ENCODE results near the gene KCNJ3. TPM values are rescaled to one million over a fixed set of nuclear protein-coding genes. Genes with fewer than 3 reads are reported as not detected.

Gene KCNJ3
- polyA plus RNA-seq, 2 of the 4 experiments (the other 2 are of a cell fraction) = not detected

GRCh38 chr2:154693741-154694340, 4.7 kb upstream of the KCNJ3 start:
- 45% methylated on average over 3 of the region's 3 CpGs for WGBS (ENCODE audit: missing lambda C conversion rate)
- no peaks in the 10 kb centered on the region for H3K4me1 ChIP-seq
- DNase-seq (ENCODE audit: low read depth in 1 of 2, low spot score in 1 of 2) = no peak
- no peak overlapping the region for H3K27ac ChIP-seq
- H3K4me3 ChIP-seq = no peak overlapping the region
- H3K4me2 ChIP-seq = no peak overlapping the region
- TF ChIP-seq CBX2 (IDR thresholded peaks at IDR 0.05; ENCODE audit: borderline replicate concordance, low read depth) (no peak), FOSL2 (IDR thresholded peaks at IDR 0.05) (no peak), FOSL2 (CRISPR knock-in tag; IDR thresholded peaks at IDR 0.05) (no peak), USF2 (IDR thresholded peaks at IDR 0.05) (no peak), RFX5 (IDR thresholded peaks at IDR 0.05) (no peak), MAZ (IDR thresholded peaks at IDR 0.05; ENCODE audit: borderline replicate concordance, low read depth, low read length) (no peak), JUNB (IDR thresholded peaks at IDR 0.05) (no peak), SMC3 (IDR thresholded peaks at IDR 0.05) (no peak), BHLHE40 (IDR thresholded peaks at IDR 0.05; ENCODE audit: low read depth, low read length) (no peak), EHMT2 (IDR thresholded peaks at IDR 0.05; ENCODE audit: low read depth) (no peak), REST (IDR thresholded peaks at IDR 0.05) (no peak), TP53 (CRISPR knock-in tag; IDR thresholded peaks at IDR 0.05) (no peak)
- TF ChIP-seq, protein P1, sequence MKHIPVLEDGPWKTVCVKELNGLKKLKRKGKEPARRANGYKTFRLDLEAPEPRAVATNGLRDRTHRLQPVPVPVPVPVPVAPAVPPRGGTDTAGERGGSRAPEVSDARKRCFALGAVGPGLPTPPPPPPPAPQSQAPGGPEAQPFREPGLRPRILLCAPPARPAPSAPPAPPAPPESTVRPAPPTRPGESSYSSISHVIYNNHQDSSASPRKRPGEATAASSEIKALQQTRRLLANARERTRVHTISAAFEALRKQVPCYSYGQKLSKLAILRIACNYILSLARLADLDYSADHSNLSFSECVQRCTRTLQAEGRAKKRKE (CRISPR knock-in tag; IDR thresholded peaks at IDR 0.05; ENCODE audit: low read depth) = no peak
- TF ChIP-seq, protein P2, sequence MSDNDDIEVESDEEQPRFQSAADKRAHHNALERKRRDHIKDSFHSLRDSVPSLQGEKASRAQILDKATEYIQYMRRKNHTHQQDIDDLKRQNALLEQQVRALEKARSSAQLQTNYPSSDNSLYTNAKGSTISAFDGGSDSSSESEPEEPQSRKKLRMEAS (IDR thresholded peaks at IDR 0.05) = no peak
- no peaks in the 10 kb centered on the region for H3K9me3 ChIP-seq
- POLR2A ChIA-PET = no interaction called here
- ATAC-seq = no peak
- CTCF ChIA-PET = no interaction called here
- FAIRE-seq = no peak

DNA sequence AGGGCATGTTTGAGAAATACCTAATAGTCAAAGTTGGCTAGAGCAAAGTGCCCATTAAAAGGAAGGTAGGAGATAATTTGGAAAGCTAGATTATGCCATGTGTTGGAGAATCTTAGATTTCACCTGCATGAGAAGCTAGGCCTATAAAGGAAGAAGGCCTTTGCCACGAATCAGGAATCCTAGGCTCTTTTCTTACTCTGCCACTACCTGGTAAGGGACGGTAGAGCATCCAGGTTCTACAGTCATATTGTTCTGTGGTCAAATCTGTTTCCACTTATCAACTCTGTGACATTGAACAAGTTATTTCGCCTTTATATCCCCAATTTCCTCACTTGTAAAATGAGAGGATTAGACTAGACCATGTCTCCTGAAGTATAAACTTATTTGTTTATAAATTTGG, 3.6 kb upstream of the KCNJ3 start:
- Histone ChIP-seq H3K4me3 (no peak overlapping the region), H3K27ac (no peak overlapping the region), H3K9me3 (no peaks in the 10 kb centered on the region), H3K4me2 (no peak overlapping the region), H3K4me1 (no peaks in the 10 kb centered on the region)
- FAIRE-seq = no peak
- CTCF ChIA-PET = no interaction called here
- 50% methylated on average over 3 of the region's 3 CpGs for WGBS (ENCODE audit: missing lambda C conversion rate)
- DNase-seq (ENCODE audit: low read depth in 1 of 2, low spot score in 1 of 2) = no peak
- TF ChIP-seq HOXA7 (CRISPR knock-in tag; IDR thresholded peaks at IDR 0.05) (no peak), RARB (CRISPR knock-in tag; IDR thresholded peaks at IDR 0.05) (no peak), HDAC2 (IDR thresholded peaks at IDR 0.05) (no peak), RCOR1 (IDR thresholded peaks at IDR 0.05; ENCODE audit: low read depth, low read length) (no peak), FOXS1 (CRISPR knock-in tag; IDR thresholded peaks at IDR 0.05) (no peak), EHMT2 (IDR thresholded peaks at IDR 0.05; ENCODE audit: low read depth) (no peak), CEBPB (IDR thresholded peaks at IDR 0.05) (no peak), SMC3 (IDR thresholded peaks at IDR 0.05) (no peak), EP300 (IDR thresholded peaks at IDR 0.05) (no peak), CBX2 (IDR thresholded peaks at IDR 0.05; ENCODE audit: borderline replicate concordance, low read depth) (no peak), CBX8 (IDR thresholded peaks at IDR 0.05) (no peak), HOXB13 (CRISPR knock-in tag; IDR thresholded peaks at IDR 0.05; ENCODE audit: low read depth) (no peak)
- TF ChIP-seq, protein P3, sequence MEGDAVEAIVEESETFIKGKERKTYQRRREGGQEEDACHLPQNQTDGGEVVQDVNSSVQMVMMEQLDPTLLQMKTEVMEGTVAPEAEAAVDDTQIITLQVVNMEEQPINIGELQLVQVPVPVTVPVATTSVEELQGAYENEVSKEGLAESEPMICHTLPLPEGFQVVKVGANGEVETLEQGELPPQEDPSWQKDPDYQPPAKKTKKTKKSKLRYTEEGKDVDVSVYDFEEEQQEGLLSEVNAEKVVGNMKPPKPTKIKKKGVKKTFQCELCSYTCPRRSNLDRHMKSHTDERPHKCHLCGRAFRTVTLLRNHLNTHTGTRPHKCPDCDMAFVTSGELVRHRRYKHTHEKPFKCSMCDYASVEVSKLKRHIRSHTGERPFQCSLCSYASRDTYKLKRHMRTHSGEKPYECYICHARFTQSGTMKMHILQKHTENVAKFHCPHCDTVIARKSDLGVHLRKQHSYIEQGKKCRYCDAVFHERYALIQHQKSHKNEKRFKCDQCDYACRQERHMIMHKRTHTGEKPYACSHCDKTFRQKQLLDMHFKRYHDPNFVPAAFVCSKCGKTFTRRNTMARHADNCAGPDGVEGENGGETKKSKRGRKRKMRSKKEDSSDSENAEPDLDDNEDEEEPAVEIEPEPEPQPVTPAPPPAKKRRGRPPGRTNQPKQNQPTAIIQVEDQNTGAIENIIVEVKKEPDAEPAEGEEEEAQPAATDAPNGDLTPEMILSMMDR (IDR thresholded peaks at IDR 0.05) = no peak
- TF ChIP-seq, protein P4, sequence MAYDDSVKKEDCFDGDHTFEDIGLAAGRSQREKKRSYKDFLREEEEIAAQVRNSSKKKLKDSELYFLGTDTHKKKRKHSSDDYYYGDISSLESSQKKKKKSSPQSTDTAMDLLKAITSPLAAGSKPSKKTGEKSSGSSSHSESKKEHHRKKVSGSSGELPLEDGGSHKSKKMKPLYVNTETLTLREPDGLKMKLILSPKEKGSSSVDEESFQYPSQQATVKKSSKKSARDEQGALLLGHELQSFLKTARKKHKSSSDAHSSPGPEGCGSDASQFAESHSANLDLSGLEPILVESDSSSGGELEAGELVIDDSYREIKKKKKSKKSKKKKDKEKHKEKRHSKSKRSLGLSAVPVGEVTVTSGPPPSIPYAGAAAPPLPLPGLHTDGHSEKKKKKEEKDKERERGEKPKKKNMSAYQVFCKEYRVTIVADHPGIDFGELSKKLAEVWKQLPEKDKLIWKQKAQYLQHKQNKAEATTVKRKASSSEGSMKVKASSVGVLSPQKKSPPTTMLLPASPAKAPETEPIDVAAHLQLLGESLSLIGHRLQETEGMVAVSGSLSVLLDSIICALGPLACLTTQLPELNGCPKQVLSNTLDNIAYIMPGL (CRISPR knock-in tag; IDR thresholded peaks at IDR 0.05; ENCODE audit: borderline replicate concordance) = no peak
- TF ChIP-seq, protein P1 (CRISPR knock-in tag; IDR thresholded peaks at IDR 0.05; ENCODE audit: low read depth) = no peak
- TF ChIP-seq, protein P5, sequence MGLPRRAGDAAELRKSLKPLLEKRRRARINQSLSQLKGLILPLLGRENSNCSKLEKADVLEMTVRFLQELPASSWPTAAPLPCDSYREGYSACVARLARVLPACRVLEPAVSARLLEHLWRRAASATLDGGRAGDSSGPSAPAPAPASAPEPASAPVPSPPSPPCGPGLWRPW (IDR thresholded peaks at IDR 0.05) = no peak
- no peak for ATAC-seq
- POLR2A ChIA-PET = no interaction called here
